ENCODE results near the gene TERC.

Gene TERC

DNA sequence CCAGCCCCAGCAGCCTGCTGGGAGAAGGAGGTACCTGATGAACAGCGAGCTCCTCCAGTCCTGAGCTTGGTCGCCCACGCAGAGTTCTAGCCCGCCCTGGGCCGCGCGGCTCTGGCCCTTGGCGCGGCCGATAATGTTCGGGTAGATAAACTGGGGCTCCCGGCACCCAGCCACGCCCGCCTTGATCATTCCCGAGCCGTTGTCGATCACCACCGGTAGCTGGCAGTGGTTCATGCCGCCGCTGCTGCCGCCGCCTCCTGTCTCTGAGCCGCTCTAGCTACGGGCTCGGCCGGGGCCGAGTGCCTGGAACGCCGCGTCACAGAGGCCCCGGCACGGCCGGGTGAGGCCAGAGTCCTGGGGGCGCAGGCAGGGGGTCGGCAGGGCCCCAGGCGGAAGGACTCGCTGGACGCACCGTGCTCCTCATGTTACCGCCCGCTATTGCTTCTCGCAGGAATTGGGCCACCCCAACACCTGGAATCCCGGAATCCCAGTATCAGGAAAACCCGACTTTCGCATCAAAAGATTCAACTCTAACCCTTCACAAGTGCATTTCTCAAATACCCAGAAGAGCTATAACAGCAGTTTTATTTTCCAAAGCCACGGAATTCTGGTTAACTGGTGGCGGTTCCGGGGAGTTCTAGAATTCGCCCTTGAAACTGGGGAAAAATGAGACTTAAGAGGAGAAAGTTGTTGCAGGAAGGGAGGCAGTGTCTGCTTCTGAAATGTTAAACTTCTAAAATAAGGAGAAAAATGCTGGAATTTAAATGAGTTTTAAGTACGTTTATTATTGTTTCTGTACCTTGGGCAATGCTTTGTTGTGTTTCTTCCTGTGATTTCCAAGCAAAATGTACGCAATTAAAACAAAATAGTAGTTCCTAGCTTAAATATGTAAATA lies 4.7 kb upstream of the TERC start, which contains the start of gene ACTRT3:
TSS of gene ACTRT3 (minus strand) at position 275 of the 895 bp plus-strand sequence. CDS start at position 234, 41 bp downstream.
- peak; percentile 63 for DNase-seq (ENCODE audit: low read depth, low spot score)
- H3K9me3 ChIP-seq (ENCODE audit: insufficient read depth, low read length) = no peaks in the 10 kb centered on the region
- H3K4me3 ChIP-seq (ENCODE audit: insufficient read length, low read depth) = peak within 1 kb of the TSS; percentile 36
- no peak for TF ChIP-seq YY1 (IDR thresholded peaks at IDR 0.05; ENCODE audit: insufficient read depth, insufficient read length)
- H3K27me3 ChIP-seq (ENCODE audit: insufficient read depth, insufficient read length) = no peaks in the 10 kb centered on the region
- peak within 1 kb of the TSS; percentile 80 for H3K9ac ChIP-seq (ENCODE audit: insufficient read length, low read depth)
- H3K36me3 ChIP-seq (ENCODE audit: insufficient read depth, insufficient read length, low read length) = peaks cover 8% of the 10 kb centered on the region
- H3K4me1 ChIP-seq (ENCODE audit: insufficient read depth, insufficient read length) = no peaks in the 10 kb centered on the region

- H3K27me3 ChIP-seq (ENCODE audit: insufficient read depth, insufficient read length) = no peaks in the 10 kb centered on the region
- no peak for DNase-seq (ENCODE audit: low read depth, low spot score)
- H3K9ac ChIP-seq (ENCODE audit: insufficient read length, low read depth) = peak overlapping the region; percentile 93
- peak overlapping the region; percentile 88 for H3K4me3 ChIP-seq (ENCODE audit: insufficient read length, low read depth)
- TF ChIP-seq SUZ12 (IDR thresholded peaks at IDR 0.05; ENCODE audit: extremely low read depth, insufficient read depth, insufficient read length) (no peak), YY1 (IDR thresholded peaks at IDR 0.05; ENCODE audit: insufficient read depth, insufficient read length) (no peak), ZNF274 (IDR thresholded peaks at IDR 0.05; ENCODE audit: low read depth, low read length) (no peak)
- peaks cover 23% of the 10 kb centered on the region for H3K9me3 ChIP-seq (ENCODE audit: insufficient read depth, low read length)
- no peaks in the 10 kb centered on the region for H3K36me3 ChIP-seq (ENCODE audit: insufficient read depth, insufficient read length, low read length)
- no peaks in the 10 kb centered on the region for H3K4me1 ChIP-seq (ENCODE audit: insufficient read depth, insufficient read length)
These were observed 463 bp downstream of the TERC start for GRCh38 chr3:169764312-169764881.

DNA sequence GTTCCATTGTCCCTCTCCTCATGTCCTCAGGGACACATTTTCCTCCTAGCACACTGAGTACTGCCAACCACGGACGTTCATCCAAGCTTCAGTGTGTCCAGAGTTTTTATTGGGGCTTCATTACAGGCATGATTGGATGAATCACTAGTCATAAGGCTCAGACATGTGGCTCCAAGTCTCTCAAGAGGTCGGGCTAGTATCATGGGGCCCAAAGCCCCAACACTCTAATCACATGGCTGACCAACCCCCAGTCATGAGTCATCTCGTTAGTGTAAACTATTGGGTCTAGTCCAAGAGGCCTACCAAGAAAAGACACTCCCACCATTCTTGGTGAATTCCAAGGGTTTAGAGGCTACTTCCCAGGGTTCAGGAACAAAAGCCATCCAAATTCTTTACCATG lies 4.4 kb downstream of the TERC start:
- peaks cover 24% of the 10 kb centered on the region for H3K9me3 ChIP-seq (ENCODE audit: insufficient read depth, low read length)
- H3K36me3 ChIP-seq (ENCODE audit: insufficient read depth, insufficient read length, low read length) = no peaks in the 10 kb centered on the region
- TF ChIP-seq SUZ12 (IDR thresholded peaks at IDR 0.05; ENCODE audit: extremely low read depth, insufficient read depth, insufficient read length) = no peak
- no peak overlapping the region for H3K4me3 ChIP-seq (ENCODE audit: insufficient read length, low read depth)
- H3K9ac ChIP-seq (ENCODE audit: insufficient read length, low read depth) = no peak overlapping the region
- H3K4me1 ChIP-seq (ENCODE audit: insufficient read depth, insufficient read length) = no peaks in the 10 kb centered on the region
- DNase-seq (ENCODE audit: low read depth, low spot score) = no peak
- H3K27me3 ChIP-seq (ENCODE audit: insufficient read depth, insufficient read length) = no peaks in the 10 kb centered on the region

DNA sequence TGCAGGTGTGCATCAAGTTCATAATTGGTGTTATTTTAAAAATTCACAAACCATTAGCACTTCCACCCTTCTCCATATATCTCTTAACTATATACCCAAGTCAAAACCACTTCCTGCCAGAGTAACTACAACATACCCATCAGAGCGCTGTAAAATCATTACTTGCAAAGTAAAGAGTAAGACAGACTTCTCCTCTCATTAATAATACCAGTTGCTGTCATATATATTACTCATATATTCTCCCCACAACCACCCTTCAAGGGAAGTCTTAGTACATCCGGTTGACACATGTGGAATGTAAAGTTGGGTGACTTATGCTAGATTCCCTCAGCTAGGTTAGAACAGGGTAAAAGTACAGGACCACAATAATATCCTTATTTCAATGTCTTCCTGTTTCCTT lies 5.6 kb downstream of the TERC start:
- Histone ChIP-seq H3K4me1 (ENCODE audit: insufficient read depth, insufficient read length) (no peaks in the 10 kb centered on the region), H3K9me3 (ENCODE audit: insufficient read depth, low read length) (peaks cover 24% of the 10 kb centered on the region), H3K36me3 (ENCODE audit: insufficient read depth, insufficient read length, low read length) (no peaks in the 10 kb centered on the region), H3K9ac (ENCODE audit: insufficient read length, low read depth) (no peak overlapping the region), H3K27me3 (ENCODE audit: insufficient read depth, insufficient read length) (no peaks in the 10 kb centered on the region), H3K4me3 (ENCODE audit: insufficient read length, low read depth) (no peak overlapping the region)
- DNase-seq (ENCODE audit: low read depth, low spot score) = no peak
- TF ChIP-seq ZNF274 (IDR thresholded peaks at IDR 0.05; ENCODE audit: low read depth, low read length) = no peak
- no peak for TF ChIP-seq YY1 (IDR thresholded peaks at IDR 0.05; ENCODE audit: insufficient read depth, insufficient read length)
- no peak for TF ChIP-seq SUZ12 (IDR thresholded peaks at IDR 0.05; ENCODE audit: extremely low read depth, insufficient read depth, insufficient read length)

- Histone ChIP-seq H3K4me3 (ENCODE audit: insufficient read length, low read depth) (no peak overlapping the region), H3K36me3 (ENCODE audit: insufficient read depth, insufficient read length, low read length) (no peaks in the 10 kb centered on the region), H3K9ac (ENCODE audit: insufficient read length, low read depth) (no peak overlapping the region), H3K9me3 (ENCODE audit: insufficient read depth, low read length) (peaks cover 24% of the 10 kb centered on the region), H3K4me1 (ENCODE audit: insufficient read depth, insufficient read length) (no peaks in the 10 kb centered on the region), H3K27me3 (ENCODE audit: insufficient read depth, insufficient read length) (no peaks in the 10 kb centered on the region)
- TF ChIP-seq SUZ12 (IDR thresholded peaks at IDR 0.05; ENCODE audit: extremely low read depth, insufficient read depth, insufficient read length) (no peak), YY1 (IDR thresholded peaks at IDR 0.05; ENCODE audit: insufficient read depth, insufficient read length) (no peak), ZNF274 (IDR thresholded peaks at IDR 0.05; ENCODE audit: low read depth, low read length) (no peak)
- no peak for DNase-seq (ENCODE audit: low read depth, low spot score)
These were observed 6.4 kb downstream of the TERC start for GRCh38 chr3:169758359-169758994.

- no peak overlapping the region for H3K4me3 ChIP-seq (ENCODE audit: insufficient read length, low read depth)
- TF ChIP-seq ZNF274 (IDR thresholded peaks at IDR 0.05; ENCODE audit: low read depth, low read length) (no peak), YY1 (IDR thresholded peaks at IDR 0.05; ENCODE audit: insufficient read depth, insufficient read length) (no peak), SUZ12 (IDR thresholded peaks at IDR 0.05; ENCODE audit: extremely low read depth, insufficient read depth, insufficient read length) (no peak)
These were observed 9.4 kb downstream of the TERC start for GRCh38 chr3:169755488-169755887.

DNA sequence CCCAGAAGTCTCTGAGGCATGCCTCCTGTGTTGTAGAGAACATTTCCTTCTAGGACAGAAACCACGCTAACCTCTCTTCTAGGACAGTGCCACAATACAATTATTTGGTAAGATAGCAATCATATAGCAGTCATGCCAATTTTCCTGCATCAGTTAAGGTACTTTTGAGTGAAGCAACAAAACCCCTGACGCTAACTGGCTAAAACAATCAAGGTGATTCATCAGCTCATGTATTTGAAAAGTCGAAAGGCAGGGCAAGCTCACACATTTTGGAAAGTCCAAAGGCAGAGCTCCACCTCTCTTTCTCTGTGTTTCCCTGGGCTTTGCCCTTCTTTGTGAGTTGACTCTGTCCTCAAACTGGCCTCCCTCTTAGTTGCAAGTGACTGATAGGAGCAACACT lies 10.1 kb downstream of the TERC start:
- Histone ChIP-seq H3K4me3 (ENCODE audit: insufficient read length, low read depth) (no peak overlapping the region), H3K9ac (ENCODE audit: insufficient read length, low read depth) (no peak overlapping the region), H3K27me3 (ENCODE audit: insufficient read depth, insufficient read length) (no peaks in the 10 kb centered on the region), H3K4me1 (ENCODE audit: insufficient read depth, insufficient read length) (no peaks in the 10 kb centered on the region), H3K36me3 (ENCODE audit: insufficient read depth, insufficient read length, low read length) (no peaks in the 10 kb centered on the region), H3K9me3 (ENCODE audit: insufficient read depth, low read length) (peaks cover 4% of the 10 kb centered on the region; the same call in 1 of the 2 replicates)
- no peak for DNase-seq (ENCODE audit: low read depth, low spot score)
- TF ChIP-seq ZNF274 (IDR thresholded peaks at IDR 0.05; ENCODE audit: low read depth, low read length) (no peak), SUZ12 (IDR thresholded peaks at IDR 0.05; ENCODE audit: extremely low read depth, insufficient read depth, insufficient read length) (no peak), YY1 (IDR thresholded peaks at IDR 0.05; ENCODE audit: insufficient read depth, insufficient read length) (no peak)

More at GRCh38 chr3:169755488-169755887, 9.4 kb downstream of the TERC start:
- no peak overlapping the region for H3K9ac ChIP-seq (ENCODE audit: insufficient read length, low read depth)
- no peaks in the 10 kb centered on the region for H3K4me1 ChIP-seq (ENCODE audit: insufficient read depth, insufficient read length)
- H3K36me3 ChIP-seq (ENCODE audit: insufficient read depth, insufficient read length, low read length) = no peaks in the 10 kb centered on the region
- DNase-seq (ENCODE audit: low read depth, low spot score) = no peak
- peaks cover 12% of the 10 kb centered on the region for H3K9me3 ChIP-seq (ENCODE audit: insufficient read depth, low read length)
- no peaks in the 10 kb centered on the region for H3K27me3 ChIP-seq (ENCODE audit: insufficient read depth, insufficient read length)
